Activated CD8-positive, alpha-beta T cell treated with anti-CD3 and anti-CD28 coated beads for 36 hours (primary cell): ENCODE measurements around the gene NAA30. TPM values are rescaled to one million over a fixed set of nuclear protein-coding genes. Genes with fewer than 3 reads are reported as not detected.

Experiments
- ATAC-seq: fragments of 200-7000 bp; cut with Tn5 transposase; one replicate; pipeline ENCODE4 v1.10.0; 2021; ENCODE audit warnings: mild to moderate bottlenecking, moderate library complexity
- CTCF ChIA-PET: fragments of 350-600 bp; sonication (Branson Sonifier 250); formaldehyde crosslinking; loops from one replicate; lab custom pipeline; 2021; ENCODE audit warnings: antibody characterized with exemption; lab: Charles Lee
- POLR2A ChIA-PET: fragments of 350-600 bp; sonication (Branson Sonifier 250); formaldehyde crosslinking; loops from one replicate; lab custom pipeline; 2021; ENCODE audit warnings: antibody characterized with exemption; lab: Charles Lee
- DNase-seq: peaks from one replicate; pipeline ENCODE4 v3.0.0-alpha.2; 2020
- H3K27ac Mint-ChIP-seq: one replicate; pipeline ENCODE4 v1.8.0; 2021; ENCODE audit warnings: mild to moderate bottlenecking, mixed read lengths
- H3K27me3 Mint-ChIP-seq: one replicate; pipeline ENCODE4 v1.8.0; 2021; ENCODE audit warnings: mixed read lengths
- H3K36me3 Mint-ChIP-seq: one replicate; pipeline ENCODE4 v1.8.0; 2021; ENCODE audit warnings: low read depth, mixed read lengths
- H3K4me1 Mint-ChIP-seq: one replicate; pipeline ENCODE4 v1.8.0; 2021; ENCODE audit warnings: low read depth, mixed read lengths
- H3K4me3 Mint-ChIP-seq: one replicate; pipeline ENCODE4 v1.8.0; 2021; ENCODE audit warnings: mild to moderate bottlenecking, moderate library complexity, mixed read lengths
- H3K9me3 Mint-ChIP-seq: one replicate; pipeline ENCODE4 v1.8.0; 2021; ENCODE audit warnings: mixed read lengths
- CTCF ChIP-seq: fragments of 200-600 bp; IDR thresholded peaks from one replicate; pipeline ENCODE4 v1.8.0; 2022; ENCODE audit warnings: antibody characterized with exemption, mild to moderate bottlenecking
- intact Hi-C: fragments of 100-400 bp; cut with micrococcal nuclease; formaldehyde crosslinking; loops from one replicate; pipeline ENCODE4 v1.10.0; 2022
- total RNA-seq, 2 experiments: library from RNA; stranded (reverse); gene quantifications; one replicate each; pipeline ENCODE4 v1.2.3, GENCODE V29; 2021

Gene NAA30
- total RNA-seq, 2 experiments from 2014 or later: 13.7 to 14.1 TPM

GRCh38 chr14:57375156-57375555, 15.2 kb upstream of the NAA30 start:
- Mint-ChIP-seq H3K27ac (no peak overlapping the region), H3K4me1 (no peaks in the 10 kb centered on the region), H3K36me3 (no peaks in the 10 kb centered on the region), H3K27me3 (no peaks in the 10 kb centered on the region), H3K4me3 (no peak overlapping the region), H3K9me3 (no peaks in the 10 kb centered on the region)
- ATAC-seq: no peak
- intact Hi-C loops: no loop called here
- TF ChIP-seq CTCF: no peak
- POLR2A ChIA-PET: no interaction called here
- CTCF ChIA-PET: no interaction called here
- no peak for DNase-seq

DNA sequence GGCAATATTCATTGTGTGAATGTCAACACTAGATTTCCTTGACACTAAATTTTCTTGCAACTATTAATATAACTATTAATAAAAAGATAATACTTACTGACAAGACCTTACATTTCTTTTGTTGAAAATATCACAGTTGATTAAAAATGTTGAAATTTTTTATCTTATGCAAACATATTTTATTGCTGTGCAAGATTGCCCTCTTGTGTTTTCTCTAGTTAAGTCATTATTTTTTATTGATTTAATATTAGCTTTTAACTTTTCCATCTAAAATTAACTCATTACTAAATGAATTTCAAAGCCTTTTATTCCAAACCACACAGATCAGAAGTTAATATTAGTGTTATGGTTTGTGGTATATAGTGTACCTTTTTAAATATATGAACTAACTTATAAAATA, 11.7 kb upstream of the NAA30 start:
- Mint-ChIP-seq H3K4me3 (no peak overlapping the region), H3K9me3 (no peaks in the 10 kb centered on the region), H3K27ac (no peak overlapping the region), H3K36me3 (no peaks in the 10 kb centered on the region), H3K27me3 (no peaks in the 10 kb centered on the region), H3K4me1 (no peaks in the 10 kb centered on the region)
- ChIA-PET CTCF (interaction anchor here (0.9 kb wide), 1 partner anchor 888 kb away, joined by 3 read pairs; no protein-coding TSS in a partner anchor), POLR2A (no interaction called here)
- intact Hi-C loops: no loop called here
- DNase-seq (no peak), ATAC-seq (no peak)
- TF ChIP-seq CTCF: no peak

GRCh38 chr14:57380935-57381334, 9.5 kb upstream of the NAA30 start:
- no peaks in the 10 kb centered on the region for H3K36me3 Mint-ChIP-seq
- no peak overlapping the region for H3K4me3 Mint-ChIP-seq
- no peak for ATAC-seq
- no peak for DNase-seq
- H3K27me3 Mint-ChIP-seq: no peaks in the 10 kb centered on the region
- intact Hi-C loops: no loop called here
- CTCF ChIA-PET: interaction anchor here (0.5 to 2.8 kb wide), 3 partner anchors 9 to 1445 kb away, joined by 3 to 10 read pairs (median 4); partner anchors contain the start of gene NAA30
- POLR2A ChIA-PET: interaction anchor here (0.7 kb wide), 1 partner anchor 10 kb away, joined by 3 read pairs; the partner anchor contains the start of gene NAA30
- no peaks in the 10 kb centered on the region for H3K4me1 Mint-ChIP-seq
- no peaks in the 10 kb centered on the region for H3K9me3 Mint-ChIP-seq
- H3K27ac Mint-ChIP-seq: no peak overlapping the region
- no peak for TF ChIP-seq CTCF

DNA sequence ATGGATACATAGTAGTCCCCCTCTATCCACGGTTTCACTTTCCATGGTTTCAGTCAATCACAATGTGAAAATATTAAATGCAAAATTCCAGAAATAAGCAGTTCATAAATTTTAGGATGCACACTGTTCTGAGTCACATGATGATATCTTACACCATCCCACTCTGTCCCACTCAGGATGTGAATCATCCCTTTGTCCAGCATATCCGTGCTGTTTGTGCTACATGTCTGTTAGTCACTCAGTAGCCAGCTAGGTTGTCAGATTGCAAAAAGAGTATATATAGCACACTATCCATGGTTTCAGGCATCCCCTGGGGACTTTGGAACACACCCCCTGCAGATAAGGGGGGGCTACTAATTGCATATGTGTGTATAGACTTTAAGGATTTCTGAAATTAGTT, 8.1 kb upstream of the NAA30 start:
- no peaks in the 10 kb centered on the region for H3K4me1 Mint-ChIP-seq
- ATAC-seq (no peak), DNase-seq (no peak)
- CTCF ChIA-PET: interaction anchor here (2.8 kb wide), 1 partner anchor 8 kb away, joined by 10 read pairs; the partner anchor contains the start of gene NAA30
- H3K36me3 Mint-ChIP-seq: no peaks in the 10 kb centered on the region
- H3K4me3 Mint-ChIP-seq: no peak overlapping the region
- H3K27me3 Mint-ChIP-seq: no peaks in the 10 kb centered on the region
- POLR2A ChIA-PET: no interaction called here
- H3K27ac Mint-ChIP-seq: no peak overlapping the region
- intact Hi-C loops: no loop called here
- H3K9me3 Mint-ChIP-seq: no peaks in the 10 kb centered on the region
- TF ChIP-seq CTCF: no peak

DNA sequence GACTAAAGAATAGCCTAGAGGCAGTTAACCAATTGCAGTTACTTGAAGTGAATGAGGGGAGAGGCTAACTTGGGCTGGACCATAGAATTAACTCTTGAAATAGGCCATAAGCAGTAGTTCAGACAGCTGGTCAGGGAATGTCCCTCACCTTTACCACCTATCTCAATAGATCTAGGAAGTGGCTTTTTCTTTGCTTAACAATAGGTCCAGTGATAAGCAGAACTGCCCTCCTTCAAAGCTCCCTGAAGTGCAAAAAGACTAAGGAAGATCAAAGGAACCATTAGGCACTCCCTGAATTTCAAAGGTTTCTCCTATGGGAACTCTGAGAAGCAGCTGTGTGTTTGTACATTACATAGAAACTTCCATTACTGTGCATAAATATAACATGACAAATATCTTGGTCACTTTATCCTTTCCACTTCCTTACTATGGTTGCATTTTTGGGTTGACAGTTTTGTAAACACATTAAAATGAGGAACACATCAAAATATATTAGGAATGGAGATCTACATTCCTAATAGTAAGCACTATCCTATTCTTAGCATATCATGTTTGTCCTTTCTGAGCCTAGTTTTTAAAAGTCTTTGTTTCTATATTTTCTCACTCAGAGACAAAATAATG, 7.2 kb upstream of the NAA30 start:
- ATAC-seq: no peak
- peaks cover 2% of the 10 kb centered on the region for H3K4me1 Mint-ChIP-seq
- no peak overlapping the region for H3K27ac Mint-ChIP-seq
- no peaks in the 10 kb centered on the region for H3K9me3 Mint-ChIP-seq
- DNase-seq: no peak
- no peaks in the 10 kb centered on the region for H3K27me3 Mint-ChIP-seq
- no peak overlapping the region for H3K4me3 Mint-ChIP-seq
- H3K36me3 Mint-ChIP-seq: no peaks in the 10 kb centered on the region
- no peak for TF ChIP-seq CTCF
- CTCF ChIA-PET: no interaction called here
- POLR2A ChIA-PET: interaction anchor here (0.9 kb wide), 1 partner anchor 23 kb away, joined by 4 read pairs; no protein-coding TSS in a partner anchor
- intact Hi-C loops: no loop called here
